SK-N-SH (cell line): ENCODE measurements around the gene NMNAT1. TPM values are rescaled to one million over a fixed set of nuclear protein-coding genes. Genes with fewer than 3 reads are reported as not detected.

Experiments
- CTCF ChIA-PET: fragments of 300-600, 350-600 bp; formaldehyde crosslinking; extraction: SDS; loops from one replicate; lab custom pipeline; 2021; lab: Yijun Ruan, JAX
- POLR2A ChIA-PET: fragments of 350-600 bp; sonication (Branson Sonifier 250); formaldehyde crosslinking; extraction: SDS; loops from one replicate; lab custom pipeline; 2020; ENCODE audit warnings: antibody characterized with exemption, inconsistent platforms; lab: Yijun Ruan, JAX
- DNase-seq: peaks from one replicate; pipeline ENCODE4 v3.0.0; 2012
- H2AFZ ChIP-seq: fragments of 200-600 bp; sonication (generic); 2 replicates; pipeline ENCODE4 v1.8.1; 2016; ENCODE audit warnings: antibody characterized with exemption, mild to moderate bottlenecking, low read depth
- H3F3A ChIP-seq: fragments of 200-600 bp; sonication (generic); replicated peaks from 2 replicates; pipeline ENCODE3; 2016; ENCODE audit warnings: antibody characterized with exemption, mild to moderate bottlenecking; ENCODE audit not compliant: insufficient read depth
- H3K27ac ChIP-seq, 2 experiments: fragments of 200-500 bp in 1 of 2; fragments of 200-600 bp in 1 of 2; sonication (Bioruptor generic) in 1 of 2; sonication (generic), shearing (Covaris generic) in 1 of 2; 2 replicates each; pipeline versions ENCODE4 v1.5.1 to v1.6.1; 2014 to 2016; ENCODE audit warnings: low read depth in 2 of 2, inconsistent platforms in 1 of 2, low read length in 1 of 2, mild to moderate bottlenecking in 1 of 2, mixed read lengths in 1 of 2
- H3K27me3 ChIP-seq: fragments of 200-600 bp; sonication (generic), shearing (Covaris generic); 2 replicates; pipeline ENCODE4 v1.6.1; 2016; ENCODE audit warnings: mixed run types; ENCODE audit not compliant: insufficient read depth
- H3K36me3 ChIP-seq, 2 experiments: fragments of 200-500 bp in 1 of 2; fragments of 200-600 bp in 1 of 2; sonication (Bioruptor generic) in 1 of 2; sonication (generic) in 1 of 2; replicated peaks in 1 of 2; 2 replicates each; pipeline versions ENCODE3 to v1.5.1; 2014 to 2016; ENCODE audit warnings: low read length in 1 of 2, mild to moderate bottlenecking in 1 of 2; ENCODE audit not compliant: insufficient read depth in 2 of 2, control insufficient read depth in 1 of 2
- H3K4me1 ChIP-seq, 2 experiments: fragments of 200-500 bp in 1 of 2; fragments of 200-600 bp in 1 of 2; sonication (Bioruptor generic) in 1 of 2; sonication (generic), shearing (Covaris generic) in 1 of 2; 2 replicates each; pipeline versions ENCODE4 v1.5.1 to v1.6.1; 2014 to 2016; ENCODE audit warnings: low read depth in 1 of 2, low read length in 1 of 2, mixed run types in 1 of 2; ENCODE audit not compliant: insufficient read depth in 2 of 2, control insufficient read depth in 1 of 2
- H3K4me2 ChIP-seq: fragments of 200-600 bp; sonication (generic), shearing (Covaris generic); 2 replicates; pipeline ENCODE4 v1.6.1; 2017; ENCODE audit warnings: mixed run types
- H3K4me3 ChIP-seq, 2 experiments: fragments of 200-500 bp in 1 of 2; fragments of 200-600 bp in 1 of 2; sonication (Bioruptor generic) in 1 of 2; sonication (generic), shearing (Covaris generic) in 1 of 2; 2 replicates each; pipeline versions ENCODE4 v1.5.1 to v1.8.1; 2014 to 2016; ENCODE audit warnings: low read depth in 2 of 2, inconsistent platforms in 1 of 2, low read length in 1 of 2, mild to moderate bottlenecking in 1 of 2, mixed read lengths in 1 of 2, moderate library complexity in 1 of 2
- H3K79me2 ChIP-seq: fragments of 200-600 bp; sonication (generic); 2 replicates; pipeline ENCODE4 v1.8.1; 2017; ENCODE audit warnings: mild to moderate bottlenecking; ENCODE audit not compliant: insufficient read depth
- H3K9ac ChIP-seq: fragments of 200-600 bp; sonication (generic); 2 replicates; pipeline ENCODE4 v1.6.1; 2017; ENCODE audit warnings: mixed run types
- H3K9me2 ChIP-seq: fragments of 200-600 bp; sonication (generic); 2 replicates; pipeline ENCODE4 v1.6.1; 2017; ENCODE audit warnings: mixed run types
- H3K9me3 ChIP-seq: fragments of 200-600 bp; sonication (generic); 2 replicates; pipeline ENCODE4 v1.6.1; 2017; ENCODE audit warnings: mixed run types, mild to moderate bottlenecking, moderate library complexity
- H4K20me1 ChIP-seq: fragments of 200-600 bp; sonication (generic); 2 replicates; pipeline ENCODE4 v1.6.1; 2017; ENCODE audit warnings: mild to moderate bottlenecking, mixed run types; ENCODE audit not compliant: insufficient read depth
- EP300 ChIP-seq, 2 experiments: IDR thresholded peaks; 2 replicates each; pipeline versions ENCODE4 v1.4.0 to v1.6.1; 2012; ENCODE audit warnings: borderline replicate concordance in 1 of 2, low read depth in 1 of 2, low read length in 1 of 2
- FOXJ3 ChIP-seq: sonication (generic); formaldehyde crosslinking; IDR thresholded peaks from 2 replicates; pipeline ENCODE4 v1.5.1; 2020; ENCODE audit warnings: mild to moderate bottlenecking, missing genetic modification reagents
- FOXM1 ChIP-seq: IDR thresholded peaks from 2 replicates; pipeline ENCODE4 v1.4.0; 2012; ENCODE audit warnings: low read depth, mild to moderate bottlenecking
- GATA2 ChIP-seq: sonication (generic); formaldehyde crosslinking; IDR thresholded peaks from 2 replicates; pipeline ENCODE4 v1.5.0; 2020; ENCODE audit warnings: mild to moderate bottlenecking, missing genetic modification reagents
- JUND ChIP-seq: IDR thresholded peaks from 2 replicates; pipeline ENCODE4 v1.4.0; 2012
- MEF2A ChIP-seq: IDR thresholded peaks from 2 replicates; pipeline ENCODE4 v1.4.0; 2012; ENCODE audit warnings: low read depth, borderline replicate concordance
- MXI1 ChIP-seq: IDR thresholded peaks from 2 replicates; pipeline ENCODE4 v1.6.1; 2012; ENCODE audit warnings: mild to moderate bottlenecking, low read depth, low read length, improper control_type of control experiment
- NFIC ChIP-seq: IDR thresholded peaks from 2 replicates; pipeline ENCODE4 v1.4.0; 2012; ENCODE audit warnings: borderline replicate concordance
- NRF1 ChIP-seq: IDR thresholded peaks from 2 replicates; pipeline ENCODE4 v1.6.1; 2012; ENCODE audit warnings: low read depth, mild to moderate bottlenecking, low read length
- RAD21 ChIP-seq: IDR thresholded peaks from 2 replicates; pipeline ENCODE4 v1.6.1; 2012; ENCODE audit warnings: mild to moderate bottlenecking, low read length
- RCOR1 ChIP-seq: fragments of 150-350 bp; IDR thresholded peaks from 2 replicates; pipeline ENCODE4 v1.6.1; 2017; ENCODE audit warnings: antibody characterized with exemption, low read length
- RFX5 ChIP-seq: IDR thresholded peaks from 2 replicates; pipeline ENCODE4 v1.6.1; 2012; ENCODE audit warnings: mild to moderate bottlenecking, improper control_type of control experiment, low read length
- SMC3 ChIP-seq: IDR thresholded peaks from 2 replicates; pipeline ENCODE4 v1.6.1; 2012; ENCODE audit warnings: low read depth, low read length, improper control_type of control experiment
- TAF1 ChIP-seq: IDR thresholded peaks from 2 replicates; pipeline ENCODE4 v1.6.1; 2012; ENCODE audit warnings: low read depth, mild to moderate bottlenecking, low read length, moderate library complexity, borderline replicate concordance
- TCF12 ChIP-seq: IDR thresholded peaks from 2 replicates; pipeline ENCODE4 v1.4.0; 2012
- TEAD4 ChIP-seq: IDR thresholded peaks from 2 replicates; pipeline ENCODE4 v1.4.0; 2012; ENCODE audit warnings: mild to moderate bottlenecking, borderline replicate concordance; ENCODE audit not compliant: insufficient read depth
- YY1 ChIP-seq: IDR thresholded peaks from 2 replicates; pipeline ENCODE4 v1.4.0; 2012; ENCODE audit warnings: low read depth, mild to moderate bottlenecking
- whole genome bisulfite sequencing: methylation state at CpG from one replicate; pipeline ENCODE4 v1.1.6; 2017; ENCODE audit warnings: low lambda C conversion rate; 5-methylcytosine and 5-hydroxymethylcytosine counted together
- polyA plus RNA-seq, 3 experiments: library from polyadenylated mRNA; depleted of rRNA; stranded (reverse); fragments of >200 nt; gene quantifications; 2 replicates each; pipeline ENCODE4 v1.2.3, GENCODE V29; 2012
- TF ChIP-seq, protein P1 (sequence below): fragments of 200-600 bp; sonication (generic); IDR thresholded peaks from 2 replicates; pipeline ENCODE4 v1.6.1; 2017; ENCODE audit warnings: antibody characterized with exemption, mild to moderate bottlenecking, moderate library complexity

The NMNAT1 gene
- polyA plus RNA-seq, 1 of the 3 experiments (the other 2 are of a cell fraction), result 7.0 TPM

DNA sequence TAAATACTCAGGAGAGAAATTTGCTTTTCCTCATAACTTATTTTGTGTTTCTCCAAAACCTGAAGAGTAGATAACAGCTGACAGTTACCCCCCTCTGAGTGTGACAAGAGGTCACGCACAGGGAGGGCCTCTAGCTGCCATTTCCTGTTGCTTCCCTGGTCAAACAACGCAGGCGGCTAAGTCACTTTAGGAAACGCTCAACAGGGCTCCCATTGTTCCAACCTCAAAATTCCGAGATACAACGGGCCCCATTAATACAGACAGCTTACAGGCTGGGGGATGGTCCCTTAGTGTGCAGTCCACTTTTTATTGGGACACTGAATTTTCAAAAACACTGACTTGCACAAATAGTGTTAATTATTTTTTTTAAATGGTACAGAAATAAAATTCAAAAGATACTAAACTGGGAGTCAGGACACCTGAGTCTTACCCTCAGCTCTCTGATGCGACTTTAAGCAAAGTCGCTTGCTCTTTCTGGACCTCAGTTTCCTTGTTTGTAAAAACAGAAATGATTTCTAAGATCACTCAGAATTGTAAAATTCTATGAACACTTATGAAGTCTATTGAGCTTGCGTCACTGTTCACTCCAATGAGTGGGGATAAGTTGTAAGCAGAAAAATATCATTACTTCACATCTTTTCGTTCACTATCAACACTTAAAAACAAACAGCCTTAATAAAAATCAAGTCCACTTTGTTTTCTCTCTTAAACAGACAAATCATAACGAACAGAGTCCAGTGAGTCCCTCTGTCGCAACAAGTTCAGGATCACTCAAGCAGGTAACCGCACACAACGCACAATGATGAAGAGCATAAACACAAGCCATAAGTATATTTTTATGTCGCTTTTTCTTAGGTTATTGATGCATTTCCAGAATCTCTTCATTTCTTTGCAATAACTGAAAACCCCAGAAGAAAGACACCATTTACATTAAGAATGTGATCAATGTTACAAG lies 13.6 kb upstream of the NMNAT1 start:
- Histone ChIP-seq H3K27me3 (no peaks in the 10 kb centered on the region), H3K27ac (no peak overlapping the region), H3K4me1 (no peaks in the 10 kb centered on the region), H3K4me2 (no peak overlapping the region), H3K9me3 (no peaks in the 10 kb centered on the region), H4K20me1 (no peaks in the 10 kb centered on the region), H3K36me3 (peaks cover 16 to 28% of the 10 kb centered on the region in 2 experiments), H3K9me2 (no peaks in the 10 kb centered on the region), H3K9ac (no peak overlapping the region), H3F3A (peaks cover 7% of the 10 kb centered on the region), H2AFZ (no peak overlapping the region), H3K79me2 (no peaks in the 10 kb centered on the region), H3K4me3 (no peak overlapping the region)
- TF ChIP-seq TAF1 (no peak), JUND (no peak), YY1 (no peak)
- CTCF ChIA-PET, result interaction anchor here (1.0 kb wide), 2 partner anchors 12 to 55 kb away, joined by 3 read pairs; no protein-coding TSS in a partner anchor
- DNase-seq, result no peak
- POLR2A ChIA-PET, result no interaction called here
- 95% methylated on average over 15 of the region's 15 CpGs for WGBS

GRCh38 chr1:9942399-9942938 lies 806 bp upstream of the NMNAT1 start:
- no peaks in the 10 kb centered on the region for H3K9me2 ChIP-seq
- peak overlapping the region; percentile 79 for H3K4me2 ChIP-seq
- POLR2A ChIA-PET, result interaction anchor here (0.7 to 1.5 kb wide), 2 partner anchors 32 to 54 kb away, joined by 3 to 4 read pairs; no protein-coding TSS in a partner anchor
- DNase-seq, result peak; percentile 66
- 6% methylated on average over 14 of the region's 14 CpGs for WGBS
- peak overlapping the region; percentile 72 to 88 for H3K4me3 ChIP-seq
- peaks cover 3 to 4% of the 10 kb centered on the region in 2 experiments; a peak in 1 of 4 replicates for H3K4me1 ChIP-seq
- no peaks in the 10 kb centered on the region for H3K9me3 ChIP-seq
- H3K9ac ChIP-seq, result peak overlapping the region; percentile 90
- peaks cover 26% of the 10 kb centered on the region for H3K79me2 ChIP-seq
- H3K27me3 ChIP-seq, result no peaks in the 10 kb centered on the region
- H4K20me1 ChIP-seq, result no peaks in the 10 kb centered on the region
- H2AFZ ChIP-seq, result peak overlapping the region; percentile 96
- TF ChIP-seq SMC3, result peak; percentile 61
- TF ChIP-seq, protein P1, sequence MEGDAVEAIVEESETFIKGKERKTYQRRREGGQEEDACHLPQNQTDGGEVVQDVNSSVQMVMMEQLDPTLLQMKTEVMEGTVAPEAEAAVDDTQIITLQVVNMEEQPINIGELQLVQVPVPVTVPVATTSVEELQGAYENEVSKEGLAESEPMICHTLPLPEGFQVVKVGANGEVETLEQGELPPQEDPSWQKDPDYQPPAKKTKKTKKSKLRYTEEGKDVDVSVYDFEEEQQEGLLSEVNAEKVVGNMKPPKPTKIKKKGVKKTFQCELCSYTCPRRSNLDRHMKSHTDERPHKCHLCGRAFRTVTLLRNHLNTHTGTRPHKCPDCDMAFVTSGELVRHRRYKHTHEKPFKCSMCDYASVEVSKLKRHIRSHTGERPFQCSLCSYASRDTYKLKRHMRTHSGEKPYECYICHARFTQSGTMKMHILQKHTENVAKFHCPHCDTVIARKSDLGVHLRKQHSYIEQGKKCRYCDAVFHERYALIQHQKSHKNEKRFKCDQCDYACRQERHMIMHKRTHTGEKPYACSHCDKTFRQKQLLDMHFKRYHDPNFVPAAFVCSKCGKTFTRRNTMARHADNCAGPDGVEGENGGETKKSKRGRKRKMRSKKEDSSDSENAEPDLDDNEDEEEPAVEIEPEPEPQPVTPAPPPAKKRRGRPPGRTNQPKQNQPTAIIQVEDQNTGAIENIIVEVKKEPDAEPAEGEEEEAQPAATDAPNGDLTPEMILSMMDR, result peak; percentile 69
- TF ChIP-seq TAF1, result no peak
- TF ChIP-seq RAD21, result peak; percentile 67
- H3K27ac ChIP-seq, result peak overlapping the region; percentile 73 to 81
- H3K36me3 ChIP-seq, result peaks cover 1 to 20% of the 10 kb centered on the region in 2 experiments
- CTCF ChIA-PET, result interaction anchor here (0.6 to 4.3 kb wide), 17 partner anchors 8 to 286 kb away, joined by 3 to 56 read pairs (median 3); partner anchors contain the start of gene KIF1B
- peaks cover 11% of the 10 kb centered on the region for H3F3A ChIP-seq

DNA sequence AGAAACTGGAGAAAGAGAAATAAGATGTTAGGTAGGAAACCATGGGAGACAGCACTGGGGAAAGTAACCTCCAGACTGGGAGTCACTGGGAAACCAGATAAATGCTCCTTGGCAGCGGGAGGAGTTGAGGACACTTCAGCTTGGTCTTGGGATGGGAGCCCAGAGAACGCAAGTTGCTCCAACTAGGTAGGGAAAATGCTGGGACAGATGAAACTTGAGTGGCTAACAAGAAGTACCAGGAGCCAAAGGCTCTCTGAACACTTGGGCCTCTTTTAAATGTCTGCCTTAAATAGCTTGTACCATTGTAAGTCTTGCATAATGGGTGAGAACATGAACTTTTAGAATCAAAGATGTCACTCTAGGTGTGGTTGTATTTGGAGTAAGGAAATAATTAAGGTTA lies 3.0 kb downstream of the NMNAT1 start:
- Histone ChIP-seq H3K79me2 (peaks cover 23% of the 10 kb centered on the region), H3F3A (peaks cover 9% of the 10 kb centered on the region), H3K36me3 (peaks cover 2 to 14% of the 10 kb centered on the region in 2 experiments), H3K9ac (no peak overlapping the region), H2AFZ (no peak overlapping the region), H3K27ac (no peak overlapping the region), H3K9me2 (no peaks in the 10 kb centered on the region), H3K4me3 (no peak overlapping the region), H3K27me3 (no peaks in the 10 kb centered on the region), H3K9me3 (no peaks in the 10 kb centered on the region), H3K4me2 (no peak overlapping the region), H3K4me1 (peaks cover 6 to 12% of the 10 kb centered on the region in 2 experiments; a peak in 1 of 4 replicates), H4K20me1 (no peaks in the 10 kb centered on the region)
- DNase-seq, result no peak
- whole genome bisulfite sequencing, result 100% methylated on average over 2 of the region's 2 CpGs
- POLR2A ChIA-PET, result no interaction called here
- CTCF ChIA-PET, result no interaction called here
- no peak for TF ChIP-seq FOXM1
- TF ChIP-seq GATA2 (CRISPR knock-in tag), result no peak
- TF ChIP-seq NRF1, result no peak
- TF ChIP-seq MXI1, result no peak
- no peak for TF ChIP-seq FOXJ3 (CRISPR knock-in tag)
- no peak for TF ChIP-seq RCOR1
- no peak for TF ChIP-seq EP300 (IDR thresholded peaks at IDR 0.05; ENCODE audit: borderline replicate concordance in 1 of 2, low read depth in 1 of 2, low read length in 1 of 2)
- TF ChIP-seq MEF2A, result no peak
- TF ChIP-seq JUND, result no peak
- TF ChIP-seq SMC3, result no peak
- TF ChIP-seq RFX5, result no peak
- TF ChIP-seq NFIC, result no peak
- no peak for TF ChIP-seq TEAD4
- no peak for TF ChIP-seq TCF12
- TF ChIP-seq TAF1, result no peak
